Sigmoid colon (tissue), 3 donors: ENCODE results near the gene TLDC2.

Source experiments
- CTCF ChIP-seq, 4 experiments: fragments of 450-650 bp in 3 of 4; fragments of 200-600 bp in 1 of 4; IDR thresholded peaks; one replicate each; pipeline ENCODE4 v1.5.1; 2016 to 2019; ENCODE audit warnings: antibody characterized with exemption in 4 of 4, mild to moderate bottlenecking in 3 of 4, moderate library complexity in 2 of 4
- POLR2A ChIP-seq, 2 donors: fragments of 450-650 bp; IDR thresholded peaks; one replicate each; pipeline ENCODE4 v1.6.1; 2016; ENCODE audit warnings: antibody characterized with exemption in 2 of 2, mild to moderate bottlenecking in 2 of 2, moderate library complexity in 2 of 2

- TF ChIP-seq POLR2A (IDR thresholded peaks at IDR 0.05) (no peak), CTCF (IDR thresholded peaks at IDR 0.05) (no peak)
Measured at GRCh38 chr20:36920334-36920730, 44.4 kb downstream of the TLDC2 start.
